Cardiac fibroblast (primary cell): ENCODE results near the gene DDIT4L.

Source experiments
- DNase-seq, 2 donors: peaks; one replicate each; pipeline versions ENCODE4 v3.0.0 to v3.0.0-alpha.2; 2010; ENCODE audit warnings: low read depth in 2 of 2
- H3K4me3 ChIP-seq, 2 donors: replicated peaks in 1 of 2; 1 replicate in 1 of 2; 2 replicates in 1 of 2; pipeline ENCODE4 v1.5.1; 2011; ENCODE audit warnings: low read depth in 2 of 2, low read length in 2 of 2, mild to moderate bottlenecking in 2 of 2, moderate library complexity in 1 of 2
- CTCF ChIP-seq: IDR thresholded peaks from one replicate; pipeline ENCODE4 v1.5.1; 2011; ENCODE audit warnings: low read depth, mild to moderate bottlenecking, low read length, inconsistent platforms

DDIT4L gene

GRCh38 chr4:100168521-100168920 is 21.7 kb downstream of the DDIT4L start:
- peak; percentile 46 to 72 for DNase-seq
- no peak for TF ChIP-seq CTCF
- no peak overlapping the region for H3K4me3 ChIP-seq

DNA sequence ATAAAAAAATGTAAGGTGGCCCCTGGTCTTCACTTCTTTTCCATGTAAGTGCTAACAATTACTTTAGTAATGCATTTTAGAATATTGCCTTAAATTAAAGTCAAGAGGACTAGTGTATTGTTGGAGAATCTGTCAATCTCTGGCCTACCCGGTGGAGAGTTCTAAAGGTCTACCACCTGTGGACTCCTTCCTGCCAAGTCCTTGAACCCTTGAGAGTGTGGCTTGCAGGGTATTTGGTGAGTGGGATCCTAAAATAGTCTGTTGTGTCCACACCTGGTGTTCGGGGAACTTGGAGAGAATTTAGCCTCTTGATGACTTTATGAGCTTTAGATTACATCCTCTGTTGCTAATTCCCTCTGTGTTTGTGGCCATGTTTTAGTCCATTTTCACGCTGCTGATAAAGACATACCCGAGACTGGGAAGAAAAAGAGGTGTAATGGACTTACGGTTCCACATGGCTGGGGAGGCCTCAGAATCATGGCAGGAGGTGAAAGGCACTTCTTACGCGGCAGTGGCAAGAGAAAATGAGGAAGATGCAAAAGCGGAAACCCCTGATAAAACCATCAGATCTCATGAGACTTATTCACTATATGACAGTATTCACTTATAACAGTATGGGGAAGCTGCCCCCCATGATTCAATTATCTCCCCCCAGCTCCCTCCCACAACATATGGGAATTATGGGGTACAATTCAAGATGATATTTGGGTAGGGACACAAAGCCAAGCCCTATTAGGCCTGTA is 23.8 kb downstream of the DDIT4L start:
- H3K4me3 ChIP-seq, result no peak overlapping the region
- DNase-seq, result no peak
- no peak for TF ChIP-seq CTCF

DNA sequence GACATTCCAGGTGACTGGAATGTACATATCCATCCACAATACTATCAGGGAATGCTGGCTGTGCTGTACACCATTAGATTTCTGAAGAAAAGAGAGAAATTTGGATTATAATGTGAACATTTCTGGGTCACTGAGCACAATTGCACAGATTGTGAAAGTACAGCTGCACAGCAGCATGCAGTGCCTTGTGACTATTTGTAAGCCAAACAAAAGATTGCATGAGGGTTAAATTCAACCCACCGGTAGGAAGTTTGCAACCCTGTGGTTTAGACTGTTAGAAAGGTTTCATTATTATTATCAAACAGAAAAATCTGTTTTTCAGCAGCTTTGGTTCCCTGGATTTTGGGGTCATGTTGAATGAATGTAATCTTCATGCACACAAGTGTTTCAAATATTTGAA is 24.5 kb downstream of the DDIT4L start:
- TF ChIP-seq CTCF, result no peak
- DNase-seq, result no peak
- H3K4me3 ChIP-seq, result no peak overlapping the region

DNA sequence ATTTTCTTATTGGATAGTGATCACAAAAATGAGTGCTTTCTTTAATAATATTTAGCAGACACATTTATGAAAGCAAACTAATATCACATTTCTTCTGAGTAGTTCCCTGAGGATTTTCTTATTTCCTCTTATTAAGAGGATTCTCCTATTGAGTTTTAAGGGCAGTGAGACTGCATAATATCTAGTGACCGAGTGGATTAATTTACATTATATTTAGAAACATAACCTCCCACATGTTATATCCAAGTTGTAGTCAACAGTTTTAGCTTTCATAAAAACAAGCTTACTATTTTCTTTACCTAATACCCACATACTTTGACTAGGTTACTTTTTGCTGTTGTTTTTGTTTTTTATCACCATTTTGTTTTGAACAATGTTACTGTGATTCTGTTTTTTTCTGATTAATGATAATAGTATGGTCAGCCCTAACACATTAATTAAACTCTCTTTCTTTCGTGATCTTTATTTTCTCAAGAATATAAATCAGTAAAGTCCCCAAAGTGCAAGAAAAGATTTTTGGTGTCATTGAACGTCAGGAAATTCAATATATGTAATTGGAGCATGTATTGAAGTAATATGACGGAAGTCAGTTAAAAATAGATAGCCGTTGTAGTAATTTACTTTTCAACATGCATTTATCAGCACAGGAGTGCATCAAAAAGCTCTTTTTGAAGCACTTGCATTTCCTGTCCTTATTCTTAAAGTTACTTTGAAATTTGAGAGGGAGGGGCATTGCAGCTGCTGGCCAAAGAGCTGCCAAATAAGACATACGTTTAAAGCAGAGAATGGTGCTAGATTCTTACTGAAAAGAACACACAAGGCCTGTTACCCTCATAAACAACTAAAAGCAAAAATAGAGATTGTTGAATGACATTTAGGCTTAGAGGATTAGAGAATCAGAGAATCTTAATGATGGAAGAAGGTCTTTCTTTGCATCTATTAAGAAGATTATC is 25.2 kb downstream of the DDIT4L start:
- no peak for DNase-seq
- no peak for TF ChIP-seq CTCF
- no peak overlapping the region for H3K4me3 ChIP-seq

- peak in 1 of 2 donors; percentile 24 for DNase-seq
- H3K4me3 ChIP-seq, result no peak overlapping the region
- TF ChIP-seq CTCF, result no peak
Observed at GRCh38 chr4:100162027-100162685, 28.1 kb downstream of the DDIT4L start.

GRCh38 chr4:100149190-100149589 is 41.1 kb downstream of the DDIT4L start:
- TF ChIP-seq CTCF, result no peak
- DNase-seq, result no peak
- no peak overlapping the region for H3K4me3 ChIP-seq
